Pulmonary artery endothelial cell (primary cell): Measurements from ENCODE around the gene RBL1. TPM values are rescaled to one million over a fixed set of nuclear protein-coding genes. Genes with fewer than 3 reads are reported as not detected.
"Not testable (repeated sequence)": the region's sequence is repeated elsewhere in the genome, so short reads cannot be mapped to it uniquely, and the experiment has no call there.

Source experiments
- DNase-seq: peaks from one replicate; pipeline ENCODE4 v3.0.0-alpha.2; 2011; ENCODE audit warnings: low read depth, low spot score
- total RNA-seq: library from RNA; depleted of rRNA; stranded (reverse); fragments of >200 nt; gene quantifications from 2 replicates; pipeline ENCODE4 v1.2.3, GENCODE V29; 2014

Gene RBL1
- total RNA-seq: 13.1 and 14.3 TPM in 2 replicates

- peak; percentile 33 for DNase-seq
These were observed at the start of gene RBL1 for GRCh38 chr20:37095599-37096414. Gene RBL1, minus strand, starts transcription at chr20:37095997. Its CDS starts 69 bp downstream, at chr20:37095928.

DNA sequence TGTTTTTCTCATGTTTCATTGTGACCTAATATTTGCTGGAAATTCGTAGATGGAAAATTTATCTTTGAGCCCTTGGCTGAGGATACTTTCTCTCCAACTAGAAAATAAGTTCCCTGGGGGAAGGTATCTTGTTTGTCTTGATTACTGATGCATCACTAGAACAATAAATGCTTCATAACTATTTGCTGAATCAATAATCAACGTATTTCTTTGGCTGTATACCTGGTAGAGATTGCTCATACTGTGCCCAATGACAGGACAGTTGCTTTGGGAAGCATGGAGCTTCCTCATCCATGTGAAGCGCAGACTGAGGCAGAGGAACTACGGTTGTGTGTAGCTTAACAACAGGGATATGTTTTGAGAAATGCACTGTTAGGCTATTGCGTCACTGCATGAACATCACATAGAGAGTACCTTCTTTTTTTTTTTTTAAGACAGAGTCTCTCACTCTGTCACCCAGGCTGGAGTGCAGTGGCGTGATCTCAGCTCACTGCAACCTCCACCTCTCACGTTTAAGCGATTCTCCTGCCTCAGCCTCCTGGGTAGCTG, 49.1 kb upstream of the RBL1 start:
- DNase-seq: no peak

GRCh38 chr20:37142708-37143107, 46.9 kb upstream of the RBL1 start:
- no peak for DNase-seq

DNA sequence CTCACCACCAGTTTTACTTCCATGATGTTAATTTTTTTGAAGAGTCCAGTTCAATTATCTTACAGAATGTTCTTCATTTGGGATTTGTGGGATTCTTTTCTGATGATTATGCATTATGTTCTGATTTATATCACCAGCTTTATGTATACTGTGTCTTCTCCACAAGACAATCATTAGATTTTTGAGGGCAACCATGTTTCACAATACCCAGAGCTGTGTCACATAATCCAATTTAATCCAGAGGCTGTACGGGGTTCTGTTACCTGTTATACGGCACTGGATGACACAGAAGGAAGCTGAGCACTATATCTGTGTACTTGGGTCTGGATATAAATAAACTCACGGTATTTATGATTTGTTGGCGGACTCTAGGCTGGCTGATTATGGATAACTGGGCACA, 41.8 kb upstream of the RBL1 start:
- DNase-seq: no peak

- no peak for DNase-seq
These were observed 38.2 kb upstream of the RBL1 start for GRCh38 chr20:37133952-37134351.

GRCh38 chr20:37131486-37131885, 35.7 kb upstream of the RBL1 start:
- no peak for DNase-seq

GRCh38 chr20:37128803-37129202, 33.0 kb upstream of the RBL1 start:
- no peak for DNase-seq

DNA sequence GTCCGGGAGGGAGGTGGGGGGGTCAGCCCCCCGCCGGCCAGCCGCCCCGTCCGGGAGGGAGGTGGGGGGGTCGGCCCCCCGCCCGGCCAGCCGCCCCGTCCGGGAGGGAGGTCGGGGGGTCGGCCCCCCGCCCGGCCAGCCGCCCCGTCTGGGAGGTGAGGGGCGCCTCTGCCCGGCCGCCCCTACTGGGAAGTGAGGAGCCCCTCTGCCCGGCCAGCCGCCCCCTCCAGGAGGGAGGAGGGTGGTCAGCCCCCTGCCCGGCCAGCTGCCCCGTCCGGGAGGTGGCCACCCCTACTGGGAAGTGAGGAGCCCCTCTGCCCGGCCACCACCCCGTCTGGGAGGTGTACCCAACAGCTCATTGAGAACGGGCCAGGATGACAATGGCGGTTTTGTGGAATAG, 30.5 kb upstream of the RBL1 start:
- DNase-seq: not testable (repeated sequence)

- DNase-seq: no peak
These were observed 27.6 kb upstream of the RBL1 start for GRCh38 chr20:37123441-37123840.

DNA sequence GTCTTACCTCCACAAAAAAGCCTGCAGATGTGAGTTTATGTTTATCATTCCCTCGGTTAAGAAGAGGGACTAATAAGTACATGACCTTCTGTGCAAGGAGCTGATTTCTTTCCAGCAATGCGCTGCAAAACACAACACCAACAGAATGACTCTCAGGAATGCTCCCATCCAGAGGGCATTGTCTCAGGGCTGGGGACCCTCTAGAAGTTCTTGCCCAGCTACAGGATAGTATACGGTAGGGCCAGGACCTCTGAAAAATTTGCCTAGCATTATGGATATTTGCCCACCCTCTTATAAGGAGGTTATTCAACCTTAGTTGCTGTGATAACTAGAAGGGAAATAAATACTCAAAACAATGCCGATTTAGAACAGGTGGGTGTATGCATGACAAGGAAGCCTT, 24.7 kb upstream of the RBL1 start:
- DNase-seq: no peak

- DNase-seq: no peak
These were observed 23.7 kb upstream of the RBL1 start for GRCh38 chr20:37119356-37120036.

GRCh38 chr20:37114012-37114411, 18.2 kb upstream of the RBL1 start:
- DNase-seq: no peak

DNA sequence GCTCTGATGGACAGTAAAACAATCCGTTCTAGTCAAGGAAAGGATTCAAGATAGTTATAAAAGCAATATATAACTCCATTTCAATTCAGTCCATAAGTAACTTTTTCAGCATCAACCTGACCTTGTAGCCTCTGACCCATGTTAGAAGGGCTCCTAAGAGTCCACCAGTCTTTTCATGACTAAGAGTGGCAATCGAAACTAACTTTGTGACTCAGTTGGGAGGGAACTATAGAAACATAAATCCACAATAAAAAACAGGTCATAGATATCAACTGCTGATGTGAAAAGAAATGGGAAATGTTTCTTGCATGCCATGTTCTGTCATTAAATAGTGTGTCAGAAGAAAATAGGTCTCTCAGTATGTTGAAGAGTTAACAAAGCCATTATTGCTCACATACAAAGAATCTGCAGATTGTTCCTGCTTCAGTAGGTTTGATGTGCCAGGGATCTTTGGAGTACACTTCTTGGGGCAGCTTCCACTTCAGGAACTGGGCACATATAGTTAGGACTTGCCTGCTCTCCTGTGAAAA, 16.2 kb upstream of the RBL1 start:
- DNase-seq: no peak

DNA sequence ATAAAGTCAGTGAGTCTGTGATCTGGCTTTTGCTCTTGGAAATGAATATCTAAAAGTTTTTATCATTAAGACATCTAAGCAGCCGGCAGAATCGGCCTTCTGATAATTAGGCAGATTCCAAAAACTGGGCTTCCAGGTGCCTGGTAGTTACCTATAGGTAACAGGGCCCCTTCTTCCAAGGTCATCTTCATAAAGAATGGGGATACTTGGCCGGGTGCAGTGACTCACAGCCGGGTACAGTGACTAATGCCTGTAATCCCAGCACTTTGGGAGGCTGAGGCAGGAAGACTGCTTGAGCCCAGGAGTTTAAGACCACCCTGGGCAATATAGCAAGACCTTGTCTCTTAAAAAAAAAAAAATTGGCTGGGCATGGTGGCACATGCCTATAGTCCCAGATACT, 12.9 kb upstream of the RBL1 start:
- DNase-seq: no peak

- DNase-seq: no peak
These were observed 6.8 kb upstream of the RBL1 start for GRCh38 chr20:37102571-37102970.

- DNase-seq: no peak
These were observed 731 bp upstream of the RBL1 start for GRCh38 chr20:37096415-37097041.

DNA sequence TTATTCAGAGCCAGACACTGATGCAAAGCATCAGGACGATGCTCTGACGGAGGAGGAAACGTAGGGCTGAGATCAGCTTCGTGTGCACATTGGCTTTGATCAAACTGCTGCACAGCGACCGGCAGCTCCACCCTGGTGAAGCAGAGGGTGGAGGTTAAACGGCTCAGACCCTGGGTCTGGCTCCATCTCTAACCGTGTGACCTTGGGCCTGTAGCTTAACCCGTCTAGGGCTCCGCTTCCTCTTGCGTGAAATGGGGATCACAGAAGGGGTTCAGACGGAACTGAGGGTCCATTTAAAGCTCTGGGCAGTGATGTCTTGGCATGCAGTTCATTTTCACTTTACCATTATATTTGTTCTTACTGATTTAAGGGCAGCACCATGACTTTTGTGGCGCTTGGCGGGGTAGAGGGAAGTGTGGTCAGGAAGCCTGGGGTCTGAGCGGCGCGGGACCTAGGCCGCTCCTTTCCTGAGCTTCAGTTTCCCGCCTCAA, 644 bp downstream of the RBL1 start:
- DNase-seq: no peak

DNA sequence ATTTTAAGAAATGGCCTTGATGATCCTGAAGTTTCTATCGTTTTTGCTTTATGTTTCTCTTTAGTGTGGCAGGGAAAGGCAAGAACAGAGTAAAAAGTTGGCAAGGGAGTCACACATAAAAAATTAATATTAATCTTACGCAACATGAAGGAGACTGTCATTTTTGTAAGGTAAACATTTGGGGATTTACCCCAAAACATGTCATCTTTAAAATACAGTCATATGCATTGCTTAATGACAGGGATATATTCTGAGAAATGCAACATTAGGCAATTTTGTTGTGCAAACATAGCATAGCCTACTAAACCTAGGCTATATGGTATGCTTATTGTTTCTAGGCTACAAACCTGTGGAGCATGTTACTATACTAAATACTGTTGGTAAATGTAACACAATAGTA, 5.4 kb downstream of the RBL1 start:
- DNase-seq: no peak

GRCh38 chr20:37081717-37082289, 14.0 kb downstream of the RBL1 start:
- DNase-seq: no peak

DNA sequence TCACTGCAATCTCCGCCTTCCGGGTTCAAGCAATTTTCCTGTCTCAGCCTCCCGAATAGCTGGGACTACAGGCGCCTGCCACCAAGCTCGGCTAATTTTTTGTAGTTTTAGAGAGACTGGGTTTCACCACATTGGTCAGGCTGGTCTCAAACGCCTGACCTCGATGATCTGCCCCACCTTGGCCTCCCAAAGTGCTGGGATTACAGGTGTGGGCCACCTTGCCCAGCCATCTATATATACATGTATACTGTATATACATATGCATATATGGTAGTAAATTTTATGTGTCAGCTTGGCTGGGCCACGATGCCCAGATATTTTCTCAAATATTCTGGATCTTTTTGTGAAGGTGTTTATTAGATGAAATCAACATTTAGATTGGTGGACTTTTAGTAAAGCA, 18.8 kb downstream of the RBL1 start:
- DNase-seq: no peak

GRCh38 chr20:37075932-37076685, 19.7 kb downstream of the RBL1 start:
- DNase-seq: no peak
